Stomach (tissue), 4 donors: ENCODE data around the gene TF.

Experiments
- CTCF ChIP-seq, 7 experiments: fragments of 450-650 bp in 4 of 7; fragments of 200-600 bp in 3 of 7; sonication (generic) in 3 of 7; IDR thresholded peaks; one replicate each; pipeline ENCODE4 v1.5.1; 2016 to 2019; ENCODE audit warnings: antibody characterized with exemption in 7 of 7, control low read depth in 2 of 7, mild to moderate bottlenecking in 1 of 7
- POLR2A ChIP-seq, 4 donors: fragments of 450-650 bp; IDR thresholded peaks; one replicate each; pipeline ENCODE4 v1.6.1; 2016; ENCODE audit warnings: antibody characterized with exemption in 4 of 4, control low read depth in 2 of 4, mild to moderate bottlenecking in 1 of 4, moderate library complexity in 1 of 4

- TF ChIP-seq CTCF (IDR thresholded peaks at IDR 0.05), result no peak
- TF ChIP-seq POLR2A (IDR thresholded peaks at IDR 0.05), result no peak
Observed at GRCh38 chr3:133824961-133825485, 78.8 kb downstream of the TF start.
